HG03159 (cell line): ENCODE data around the gene PRSS38.

Experiments used
- ATAC-seq: cut with Tn5 transposase; IDR thresholded peaks from one replicate; pipeline ENCODE4 v1.9.1; 2021; ENCODE audit warnings: mild to moderate bottlenecking, moderate library complexity; ENCODE audit not compliant: unreplicated experiment

PRSS38 gene

DNA sequence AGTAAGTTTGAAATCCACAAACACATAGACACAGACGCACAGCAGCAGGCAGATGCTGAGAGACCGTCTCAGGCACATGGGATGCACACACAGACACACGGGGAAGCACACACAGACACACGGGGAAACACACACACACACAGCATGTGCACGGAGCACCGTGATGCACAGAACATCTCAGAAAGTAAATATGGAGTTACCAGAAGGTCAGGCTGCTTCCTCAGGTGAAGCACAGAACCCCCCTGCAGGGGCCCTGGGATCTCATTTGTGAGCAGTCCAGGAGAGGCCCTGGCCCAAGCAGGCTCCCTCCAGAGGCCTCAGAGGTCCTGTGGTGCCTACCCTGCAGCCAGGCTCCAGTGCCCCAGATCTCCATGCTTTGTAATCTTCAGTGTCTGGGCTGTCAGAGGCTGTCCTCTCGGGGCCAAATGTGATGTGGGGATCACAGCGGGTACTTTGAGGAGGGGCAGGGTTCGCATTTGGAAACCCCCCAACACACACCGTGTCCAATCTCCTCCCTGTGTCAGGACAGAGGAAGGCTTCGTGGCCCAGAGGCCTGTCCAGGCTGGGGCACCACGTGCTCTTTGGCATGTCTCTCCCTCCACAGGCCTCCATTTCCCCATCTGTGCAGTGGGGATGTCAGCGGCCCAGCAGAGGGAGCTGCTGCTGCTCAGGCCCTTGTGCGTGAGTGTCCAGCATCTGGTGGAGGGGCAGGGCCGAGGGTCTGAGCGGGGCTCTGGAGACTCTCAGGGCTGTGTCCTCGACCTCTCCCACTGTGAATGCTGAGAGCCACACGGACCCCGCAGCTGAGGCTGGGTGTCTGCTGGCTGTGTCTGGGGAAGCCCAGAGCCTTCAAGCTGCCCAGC is 23.0 kb upstream of the PRSS38 start:
- ATAC-seq = no peak

DNA sequence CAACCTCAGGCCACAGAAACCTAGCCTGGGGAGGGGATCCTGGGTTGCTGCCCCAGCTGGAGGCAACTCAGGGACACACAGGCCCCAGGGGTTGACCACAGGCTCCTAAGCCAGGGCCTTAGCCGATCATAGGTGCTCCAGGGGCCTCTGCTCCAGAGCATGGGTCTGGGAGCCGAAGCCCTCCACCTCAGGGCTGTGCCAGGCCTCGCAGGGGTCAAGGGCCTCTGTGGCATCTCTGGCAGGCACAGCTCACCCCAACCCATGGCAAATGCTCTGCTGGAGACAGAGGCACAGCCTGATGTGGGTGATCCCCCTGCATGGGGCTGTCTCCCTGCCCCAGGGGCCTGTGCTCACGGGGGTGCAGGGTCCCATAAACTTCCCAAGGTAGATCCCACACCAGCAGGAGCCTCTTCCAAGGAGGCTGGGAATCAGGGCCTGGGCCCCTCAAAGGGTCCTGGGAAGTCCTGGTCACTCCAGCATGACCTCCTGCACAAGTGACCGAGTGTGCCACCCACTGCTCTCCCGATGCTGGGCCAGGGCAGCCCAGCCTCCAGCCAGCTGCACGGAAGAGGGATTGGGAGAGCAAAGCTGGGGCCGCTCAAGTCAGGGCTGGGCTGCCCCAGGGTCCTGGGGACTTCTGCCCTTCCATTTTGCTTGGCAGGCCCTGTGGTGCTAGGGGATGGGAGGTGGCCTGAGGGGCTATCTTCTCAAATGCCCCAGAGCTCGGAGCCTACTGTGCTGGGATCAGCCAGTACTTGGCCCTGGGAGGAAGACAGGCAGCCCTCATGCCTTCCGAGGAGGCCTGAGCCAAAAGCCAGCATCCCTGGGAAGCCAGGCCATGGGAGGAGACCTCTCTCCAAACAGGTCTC is 22.2 kb upstream of the PRSS38 start:
- no peak for ATAC-seq

DNA sequence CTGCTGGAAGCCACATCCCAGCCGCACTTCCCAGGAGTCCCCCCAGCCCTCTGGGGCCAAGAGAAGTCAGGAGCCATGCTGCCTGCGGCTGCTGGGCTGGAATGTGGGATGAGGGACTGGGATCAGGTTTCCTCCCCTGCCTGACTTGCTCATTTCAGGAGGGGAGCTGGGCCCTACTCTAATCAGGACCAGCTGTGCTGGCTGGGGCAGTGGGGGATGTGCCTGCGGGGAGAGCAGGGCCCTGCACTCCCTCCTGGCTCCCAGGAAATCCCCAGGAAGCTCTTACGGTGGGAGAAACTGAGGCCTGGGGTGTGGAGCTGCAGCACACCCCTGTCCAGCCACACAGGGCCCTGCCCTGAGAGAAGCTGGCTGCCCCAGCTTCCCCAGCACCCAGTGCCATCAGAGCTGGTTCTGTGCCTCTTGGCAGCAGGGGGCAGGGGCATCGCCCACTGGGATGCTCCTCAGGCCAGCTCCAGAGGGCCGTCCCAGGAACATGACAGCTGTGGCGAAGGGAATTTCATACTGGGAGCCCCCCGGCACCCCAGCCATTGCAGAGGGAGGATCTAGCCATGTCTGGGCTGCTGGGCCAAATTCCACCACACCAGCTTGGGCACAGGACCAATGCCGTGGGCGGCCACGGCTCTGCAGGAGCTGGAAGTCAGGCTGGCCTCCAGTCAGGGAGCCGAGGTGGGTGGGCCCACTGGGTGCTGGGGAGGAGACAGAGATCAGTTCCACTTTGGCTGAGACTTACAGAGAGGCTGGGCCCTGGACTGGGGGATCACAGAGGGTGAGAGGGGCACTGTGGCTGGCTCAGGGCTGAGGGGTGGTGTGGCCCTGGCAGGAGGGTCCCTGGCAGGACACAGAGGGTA is 21.3 kb upstream of the PRSS38 start:
- ATAC-seq = no peak

DNA sequence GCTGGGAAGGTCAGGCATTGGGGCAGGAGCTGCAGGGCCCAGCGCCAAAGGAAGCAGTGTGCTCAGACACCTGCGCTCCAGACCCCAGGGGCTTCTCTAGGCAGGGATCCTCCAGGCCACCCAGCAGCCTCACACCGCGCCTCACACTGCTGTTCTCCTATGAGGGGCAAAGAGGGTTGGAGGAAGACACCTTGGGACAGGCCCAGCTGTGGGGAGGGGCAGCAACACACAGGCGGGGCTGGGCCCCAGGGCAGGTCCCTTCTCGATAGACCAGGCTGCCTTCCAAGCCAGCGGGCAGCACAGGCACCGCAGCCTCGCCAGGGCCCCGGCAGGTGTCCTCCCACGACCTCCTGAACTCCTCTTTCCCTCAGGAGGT is 20.7 kb upstream of the PRSS38 start:
- no peak for ATAC-seq

DNA sequence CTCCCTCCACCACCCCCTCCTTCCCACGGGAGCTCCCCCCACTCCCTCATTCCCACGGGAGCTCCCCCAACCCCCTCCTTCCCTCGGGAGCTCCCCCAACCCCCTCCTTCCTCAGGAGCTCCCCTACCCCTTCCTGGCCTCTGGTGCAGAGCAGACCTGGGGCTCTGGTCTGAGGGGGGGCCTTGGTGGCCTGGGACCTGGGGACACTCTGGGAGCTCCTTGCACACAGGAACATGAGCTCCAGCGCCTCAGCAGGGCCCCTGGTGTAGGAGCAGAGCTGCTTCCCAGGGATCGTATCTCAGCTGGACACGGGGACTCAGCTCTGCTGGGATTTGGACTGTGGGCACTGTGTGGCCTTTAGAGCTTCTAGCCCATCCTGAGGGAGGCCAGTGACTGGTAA is 19.7 kb upstream of the PRSS38 start:
- ATAC-seq = no peak

GRCh38 chr1:227796359-227796915 is 19.0 kb upstream of the PRSS38 start:
- no peak for ATAC-seq

DNA sequence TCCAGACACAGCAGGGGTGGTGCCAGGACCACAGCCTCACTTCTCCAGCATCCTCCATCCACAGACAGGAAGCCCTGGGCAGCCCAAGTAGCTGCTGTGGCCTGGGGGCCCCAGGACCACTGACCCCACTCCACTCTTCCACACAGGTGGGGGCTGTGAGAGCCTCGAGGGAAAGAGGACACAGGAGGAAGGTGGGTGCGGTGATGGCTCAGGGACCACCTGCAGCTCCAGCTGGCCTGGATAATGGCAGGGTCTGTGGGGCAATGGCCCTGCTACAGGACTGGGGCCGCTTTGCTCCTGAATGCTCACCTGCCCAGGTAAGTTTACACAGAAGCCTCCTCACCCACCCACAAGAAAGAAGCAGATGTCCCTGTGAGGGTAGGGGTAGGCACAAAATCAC is 18.3 kb upstream of the PRSS38 start:
- ATAC-seq = no peak

DNA sequence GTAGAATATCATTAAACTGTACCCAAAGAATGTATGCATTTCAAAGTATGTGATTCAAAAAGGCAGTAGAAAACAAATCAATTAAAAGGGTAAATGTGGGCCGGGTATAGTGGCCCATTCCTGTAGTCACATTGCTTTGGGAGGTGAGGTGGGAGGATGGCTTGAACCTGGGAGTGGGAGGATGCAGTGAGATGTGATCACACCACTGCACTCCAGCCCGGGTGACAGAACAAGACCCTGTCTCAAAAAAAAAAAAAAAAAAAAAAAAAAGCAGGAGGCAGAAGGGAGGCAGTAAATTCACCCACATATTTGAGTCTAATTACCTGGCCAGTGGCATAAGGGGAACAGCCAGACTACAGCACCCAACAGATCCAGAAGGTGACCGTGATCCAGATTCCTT is 17.9 kb upstream of the PRSS38 start:
- ATAC-seq = no peak

DNA sequence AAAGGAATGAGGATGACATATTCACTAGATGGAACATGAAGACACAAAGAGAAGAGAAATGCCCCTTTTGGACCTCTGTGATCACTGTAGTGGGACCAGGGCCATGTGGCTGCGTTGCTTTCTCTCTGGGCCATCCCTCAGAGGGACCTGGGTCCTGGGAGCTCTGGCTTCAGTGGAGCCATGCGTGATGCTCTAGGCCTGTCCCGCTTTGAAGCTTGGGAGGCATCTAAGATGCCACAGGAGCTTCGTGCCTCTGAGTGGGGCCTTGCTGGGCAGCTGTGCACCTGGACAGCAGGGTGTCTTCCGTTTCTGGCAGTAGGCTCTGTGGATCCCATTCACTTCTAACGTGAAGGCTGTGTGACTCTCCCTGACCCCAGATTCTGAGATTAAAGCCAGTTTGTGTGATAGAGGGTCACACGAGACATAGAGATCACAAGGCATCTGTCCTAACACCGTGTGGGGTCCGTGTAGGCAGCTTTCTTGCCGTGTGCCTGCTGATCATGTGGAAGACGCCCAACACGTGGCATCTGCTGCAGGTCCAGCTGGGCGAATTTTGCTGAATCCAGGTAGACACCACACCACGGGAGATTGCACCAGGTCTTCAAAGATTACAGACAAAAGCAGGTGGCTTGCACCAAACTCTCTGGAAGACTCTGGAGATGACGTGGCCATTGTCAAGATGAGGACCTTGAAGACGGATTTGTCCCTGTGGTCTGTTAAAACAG is 17.2 kb upstream of the PRSS38 start:
- ATAC-seq = no peak

GRCh38 chr1:227799756-227800155 is 15.7 kb upstream of the PRSS38 start:
- no peak for ATAC-seq

DNA sequence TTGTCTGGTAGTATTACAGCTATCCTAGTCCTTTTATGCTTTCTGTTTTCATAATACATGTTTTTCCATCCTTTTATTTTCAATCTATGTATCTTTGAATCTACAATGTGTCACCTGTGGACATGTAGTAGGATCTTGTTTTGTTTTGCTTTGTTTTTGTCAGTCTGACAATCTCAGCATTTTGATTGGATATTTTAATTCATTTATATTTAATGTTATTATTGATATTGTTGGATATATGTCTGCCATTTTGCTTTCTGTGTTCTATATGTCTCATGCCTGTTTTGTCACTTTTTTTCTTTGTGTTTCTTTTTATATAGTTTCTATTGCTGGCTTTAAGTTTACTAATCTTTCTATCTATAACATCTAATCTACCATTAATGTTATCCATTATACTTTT is 11.5 kb upstream of the PRSS38 start:
- no peak for ATAC-seq

GRCh38 chr1:227805606-227806197 is 9.8 kb upstream of the PRSS38 start:
- no peak for ATAC-seq

GRCh38 chr1:227808566-227808965 is 6.9 kb upstream of the PRSS38 start:
- no peak for ATAC-seq

DNA sequence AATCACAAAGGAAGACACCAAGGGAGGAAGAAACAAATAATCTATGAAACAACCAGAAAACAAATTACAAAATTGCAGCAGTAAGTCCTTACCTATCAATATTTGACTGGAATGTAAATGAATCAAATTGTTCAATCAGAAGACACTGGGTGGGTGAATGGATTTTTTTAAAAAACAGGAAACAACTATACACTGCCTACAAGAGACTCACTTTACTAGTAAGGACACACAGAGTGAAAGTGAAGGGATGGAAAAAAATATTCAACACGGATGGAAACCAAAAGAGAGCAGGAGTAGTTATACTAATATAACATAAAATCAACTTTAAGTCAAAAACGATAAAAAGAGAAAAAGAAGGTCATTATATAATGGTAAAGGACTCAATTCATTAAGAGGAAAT is 6.4 kb upstream of the PRSS38 start:
- no peak for ATAC-seq

DNA sequence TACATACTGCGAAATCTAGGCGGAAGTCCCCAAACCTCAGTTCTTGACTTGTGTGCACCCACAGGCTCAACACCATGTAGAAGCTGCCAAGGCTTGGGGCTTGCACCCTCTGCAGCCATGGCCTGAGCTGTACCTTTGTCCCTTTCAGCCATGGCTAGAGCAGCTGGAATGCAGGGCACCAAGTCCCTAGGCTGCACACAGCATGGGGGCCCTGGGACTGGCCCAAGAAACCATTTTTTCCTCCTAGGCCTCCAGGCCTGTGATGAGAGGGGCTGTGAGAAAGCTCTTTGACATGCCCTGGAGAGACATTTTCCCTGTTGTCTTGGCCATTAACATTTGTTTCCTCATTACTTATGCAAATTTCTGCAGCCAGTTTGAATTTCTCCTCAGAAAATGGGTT is 1.5 kb upstream of the PRSS38 start:
- no peak for ATAC-seq

GRCh38 chr1:227816750-227817446 is 1.4 kb downstream of the PRSS38 start:
- no peak for ATAC-seq

DNA sequence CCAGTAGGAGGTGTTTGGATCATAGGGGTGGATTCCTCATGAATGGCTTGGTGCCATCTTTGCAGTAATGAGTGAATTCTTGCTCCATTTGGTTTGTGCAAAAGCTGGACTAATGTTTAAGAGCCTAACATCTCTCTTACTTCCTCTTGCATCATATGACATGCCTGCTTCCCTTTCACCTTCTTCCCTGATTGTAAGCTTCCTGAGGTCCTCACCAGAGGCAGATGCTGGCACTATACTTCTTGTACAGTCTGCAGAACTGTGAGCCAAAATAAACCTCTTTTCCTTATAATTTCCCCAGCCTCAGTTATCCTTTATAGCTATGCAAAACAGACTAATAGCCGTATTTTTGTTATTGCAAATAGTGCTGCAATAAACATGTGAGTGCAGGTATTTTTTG is 8.1 kb downstream of the PRSS38 start:
- ATAC-seq = no peak

GRCh38 chr1:227824204-227824603 is 8.7 kb downstream of the PRSS38 start:
- no peak for ATAC-seq

GRCh38 chr1:227828786-227829185 is 13.3 kb downstream of the PRSS38 start:
- ATAC-seq = no peak
